HG02571 (cell line): ENCODE results near the gene KIF15.
A peak's percentile ranks its signal among the peaks of the same experiment; 100 is the strongest.

ENCODE experiments used
- ATAC-seq: cut with Tn5 transposase; IDR thresholded peaks from one replicate; pipeline ENCODE4 v1.9.1; 2021; ENCODE audit warnings: mild to moderate bottlenecking, moderate library complexity; ENCODE audit not compliant: unreplicated experiment

KIF15 gene, protein sequence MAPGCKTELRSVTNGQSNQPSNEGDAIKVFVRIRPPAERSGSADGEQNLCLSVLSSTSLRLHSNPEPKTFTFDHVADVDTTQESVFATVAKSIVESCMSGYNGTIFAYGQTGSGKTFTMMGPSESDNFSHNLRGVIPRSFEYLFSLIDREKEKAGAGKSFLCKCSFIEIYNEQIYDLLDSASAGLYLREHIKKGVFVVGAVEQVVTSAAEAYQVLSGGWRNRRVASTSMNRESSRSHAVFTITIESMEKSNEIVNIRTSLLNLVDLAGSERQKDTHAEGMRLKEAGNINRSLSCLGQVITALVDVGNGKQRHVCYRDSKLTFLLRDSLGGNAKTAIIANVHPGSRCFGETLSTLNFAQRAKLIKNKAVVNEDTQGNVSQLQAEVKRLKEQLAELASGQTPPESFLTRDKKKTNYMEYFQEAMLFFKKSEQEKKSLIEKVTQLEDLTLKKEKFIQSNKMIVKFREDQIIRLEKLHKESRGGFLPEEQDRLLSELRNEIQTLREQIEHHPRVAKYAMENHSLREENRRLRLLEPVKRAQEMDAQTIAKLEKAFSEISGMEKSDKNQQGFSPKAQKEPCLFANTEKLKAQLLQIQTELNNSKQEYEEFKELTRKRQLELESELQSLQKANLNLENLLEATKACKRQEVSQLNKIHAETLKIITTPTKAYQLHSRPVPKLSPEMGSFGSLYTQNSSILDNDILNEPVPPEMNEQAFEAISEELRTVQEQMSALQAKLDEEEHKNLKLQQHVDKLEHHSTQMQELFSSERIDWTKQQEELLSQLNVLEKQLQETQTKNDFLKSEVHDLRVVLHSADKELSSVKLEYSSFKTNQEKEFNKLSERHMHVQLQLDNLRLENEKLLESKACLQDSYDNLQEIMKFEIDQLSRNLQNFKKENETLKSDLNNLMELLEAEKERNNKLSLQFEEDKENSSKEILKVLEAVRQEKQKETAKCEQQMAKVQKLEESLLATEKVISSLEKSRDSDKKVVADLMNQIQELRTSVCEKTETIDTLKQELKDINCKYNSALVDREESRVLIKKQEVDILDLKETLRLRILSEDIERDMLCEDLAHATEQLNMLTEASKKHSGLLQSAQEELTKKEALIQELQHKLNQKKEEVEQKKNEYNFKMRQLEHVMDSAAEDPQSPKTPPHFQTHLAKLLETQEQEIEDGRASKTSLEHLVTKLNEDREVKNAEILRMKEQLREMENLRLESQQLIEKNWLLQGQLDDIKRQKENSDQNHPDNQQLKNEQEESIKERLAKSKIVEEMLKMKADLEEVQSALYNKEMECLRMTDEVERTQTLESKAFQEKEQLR (N-terminal part only)

DNA sequence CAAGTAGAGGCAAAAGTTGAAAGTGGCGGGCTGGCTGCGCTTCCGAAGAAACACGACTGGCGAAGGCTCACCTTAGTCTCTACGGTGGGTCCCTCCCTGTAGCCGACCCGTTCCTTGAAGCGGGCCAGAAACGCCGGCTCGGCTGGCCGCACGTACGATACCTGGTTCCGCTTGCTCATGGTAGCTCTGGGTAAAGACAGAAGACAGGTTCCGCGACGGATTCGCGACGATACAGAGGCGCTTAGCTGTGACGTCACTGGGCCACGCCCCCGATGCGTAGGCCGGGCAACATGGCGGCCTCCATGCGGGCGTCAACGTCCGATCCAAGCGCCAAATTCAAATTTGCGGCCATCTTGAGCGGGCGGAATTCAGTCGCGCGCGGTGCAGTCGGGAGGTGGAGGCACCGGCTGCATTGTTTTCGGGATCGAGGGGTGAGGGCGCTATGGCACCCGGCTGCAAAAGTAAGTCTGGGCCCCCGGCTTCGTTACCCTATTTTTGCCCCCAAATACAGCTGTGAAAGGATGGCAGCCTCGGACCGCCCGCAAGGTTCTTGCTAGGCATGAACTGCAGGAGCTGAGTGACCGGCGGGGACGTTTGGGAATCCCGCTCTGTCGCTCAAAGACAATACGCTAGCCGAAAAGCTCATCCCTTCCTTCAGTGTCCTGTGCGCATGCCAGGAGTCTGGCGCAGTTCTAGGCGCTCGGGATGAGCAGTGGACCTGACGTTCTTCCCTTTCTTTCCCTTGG lies at the start of gene KIF15, which contains the start of gene KIAA1143:
TSS of gene KIF15 (plus strand) at position 371 of the 746 bp plus-strand sequence. CDS start at position 443, 72 bp downstream.
TSS of gene KIAA1143 (minus strand) at position 196 of the 746 bp plus-strand sequence. CDS start at position 179, 17 bp downstream.
- peak; percentile 87 for ATAC-seq

DNA sequence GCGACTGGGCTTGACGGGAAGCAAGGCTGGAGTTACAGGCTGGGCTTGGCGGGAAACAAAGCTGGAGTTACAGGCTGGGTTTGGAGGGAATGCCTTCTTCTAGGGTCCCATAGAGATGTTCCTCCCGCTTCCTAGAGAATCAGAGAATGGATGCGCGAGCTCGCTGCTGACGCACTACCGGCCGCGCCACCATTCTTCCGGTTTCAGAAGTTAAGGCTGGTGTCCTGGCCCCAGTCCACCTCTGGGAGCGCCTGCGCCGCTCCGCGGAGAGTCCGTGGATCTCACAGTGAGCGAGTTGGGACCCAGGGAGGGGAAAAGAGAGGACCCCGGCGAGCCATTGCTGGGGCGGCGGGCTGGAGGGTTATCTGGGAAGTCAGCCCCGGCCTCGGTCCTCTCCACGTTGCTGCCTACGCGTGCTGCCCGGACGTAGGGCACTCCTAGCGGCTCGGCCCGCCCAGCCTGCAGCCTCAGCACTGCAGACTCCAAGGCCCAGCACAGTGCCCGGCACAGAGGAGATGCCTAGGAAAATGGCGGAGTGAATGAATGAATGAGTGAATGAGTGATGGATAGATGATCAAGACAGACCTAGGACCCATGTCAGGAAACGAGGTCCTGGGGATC lies 49.0 kb upstream of the KIF15 start, which contains the start of gene ZNF502:
TSS of gene ZNF502 (plus strand) at position 206 of the 621 bp plus-strand sequence. CDS start 7,602 bp downstream, outside the sequence.
- ATAC-seq: no peak

DNA sequence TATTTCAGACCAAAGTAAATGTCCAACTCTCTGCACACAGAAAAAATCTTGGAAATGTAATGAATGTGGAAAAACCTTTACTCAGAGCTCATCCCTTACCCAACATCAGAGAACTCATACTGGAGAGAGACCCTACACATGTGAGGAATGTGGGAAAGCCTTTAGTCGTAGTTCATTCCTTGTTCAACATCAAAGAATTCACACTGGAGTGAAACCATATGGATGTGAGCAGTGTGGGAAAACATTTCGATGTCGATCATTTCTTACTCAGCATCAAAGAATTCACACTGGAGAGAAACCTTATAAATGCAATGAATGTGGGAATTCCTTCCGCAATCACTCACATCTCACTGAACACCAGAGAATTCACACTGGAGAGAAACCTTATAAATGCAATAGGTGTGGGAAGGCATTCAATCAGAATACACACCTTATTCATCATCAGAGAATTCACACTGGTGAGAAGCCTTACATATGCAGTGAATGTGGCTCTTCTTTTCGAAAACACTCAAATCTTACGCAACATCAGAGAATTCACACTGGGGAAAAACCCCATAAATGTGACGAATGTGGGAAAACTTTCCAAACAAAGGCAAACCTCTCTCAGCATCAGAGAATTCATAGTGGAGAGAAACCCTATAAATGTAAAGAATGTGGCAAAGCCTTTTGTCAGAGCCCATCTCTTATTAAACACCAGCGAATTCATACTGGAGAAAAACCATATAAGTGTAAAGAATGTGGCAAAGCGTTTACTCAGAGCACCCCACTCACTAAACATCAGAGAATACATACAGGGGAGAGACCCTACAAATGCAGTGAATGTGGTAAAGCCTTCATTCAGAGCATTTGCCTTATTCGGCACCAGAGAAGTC lies 40.1 kb upstream of the KIF15 start:
- no peak for ATAC-seq

DNA sequence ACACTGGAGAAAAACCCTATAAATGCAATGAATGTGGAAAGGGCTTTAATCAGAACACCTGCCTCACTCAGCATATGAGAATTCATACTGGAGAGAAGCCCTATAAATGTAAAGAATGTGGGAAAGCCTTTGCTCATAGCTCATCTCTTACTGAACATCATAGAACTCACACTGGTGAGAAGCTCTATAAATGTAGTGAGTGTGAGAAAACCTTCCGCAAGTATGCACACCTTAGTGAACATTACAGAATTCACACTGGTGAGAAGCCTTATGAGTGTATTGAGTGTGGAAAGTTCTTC lies 39.5 kb upstream of the KIF15 start:
- no peak for ATAC-seq

DNA sequence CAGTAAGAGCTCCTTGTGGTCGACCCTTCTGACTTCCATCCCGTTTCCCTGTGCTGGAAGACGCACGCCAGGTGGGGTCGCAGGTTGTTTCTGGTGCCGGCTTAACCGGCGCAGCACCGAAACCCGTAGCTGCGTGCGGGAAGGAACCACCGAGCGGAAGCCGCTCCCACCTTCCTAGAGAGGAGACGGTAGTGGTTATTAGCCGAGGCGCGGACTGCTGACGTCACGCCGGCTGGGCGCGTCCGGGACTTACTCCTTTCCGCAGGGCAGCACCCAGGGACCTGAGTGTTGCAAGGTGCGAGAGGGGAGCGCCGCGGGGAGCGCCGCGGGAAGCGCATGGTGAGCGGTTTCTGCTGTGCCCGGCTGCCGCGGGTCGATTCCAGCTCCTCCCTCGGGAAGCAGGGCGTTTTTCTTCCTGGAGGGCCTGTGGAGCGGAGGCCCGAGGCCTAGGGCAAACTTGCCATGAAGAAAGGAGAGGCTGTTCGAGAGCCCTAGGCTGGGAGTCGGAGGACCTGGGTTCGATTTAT lies 32.1 kb upstream of the KIF15 start, which contains the start of gene ZNF501:
TSS of gene ZNF501 (plus strand) at position 252 of the 527 bp plus-strand sequence. CDS start 4,787 bp downstream, outside the sequence.
- ATAC-seq: peak; percentile 82

DNA sequence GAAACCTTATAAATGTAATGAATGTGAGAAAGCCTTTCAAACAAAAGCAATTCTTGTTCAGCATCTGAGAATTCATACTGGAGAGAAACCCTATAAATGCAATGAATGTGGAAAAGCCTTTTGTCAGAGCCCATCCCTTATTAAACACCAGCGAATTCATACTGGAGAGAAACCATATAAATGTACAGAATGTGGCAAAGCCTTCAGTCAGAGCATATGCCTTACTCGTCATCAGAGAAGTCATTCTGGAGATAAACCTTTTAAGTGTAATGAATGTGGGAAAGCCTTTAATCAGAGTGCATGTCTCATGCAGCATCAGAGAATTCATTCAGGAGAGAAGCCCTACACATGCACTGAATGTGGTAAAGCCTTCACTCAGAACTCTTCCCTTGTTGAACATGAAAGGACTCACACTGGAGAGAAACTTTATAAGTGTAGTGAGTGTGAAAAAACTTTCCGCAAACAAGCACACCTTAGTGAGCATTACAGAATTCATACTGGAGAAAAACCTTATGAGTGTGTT lies 26.9 kb upstream of the KIF15 start:
- no peak for ATAC-seq

DNA sequence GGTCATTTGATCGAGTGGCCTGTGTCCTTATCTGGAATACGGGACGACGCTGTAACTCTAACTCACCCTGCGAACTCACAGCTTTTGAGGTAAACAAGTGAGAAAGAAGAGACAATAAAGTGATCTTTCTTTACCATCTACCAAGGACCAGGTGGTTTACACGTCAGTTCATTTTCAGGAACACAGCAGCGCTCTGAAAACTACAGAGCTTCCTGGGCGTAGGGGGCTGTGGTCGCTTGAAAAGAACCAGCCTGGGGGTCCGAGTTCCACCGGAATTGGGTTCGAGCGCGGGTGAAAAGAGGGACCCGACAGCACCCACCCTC lies 532 bp upstream of the KIF15 start:
- ATAC-seq: no peak

DNA sequence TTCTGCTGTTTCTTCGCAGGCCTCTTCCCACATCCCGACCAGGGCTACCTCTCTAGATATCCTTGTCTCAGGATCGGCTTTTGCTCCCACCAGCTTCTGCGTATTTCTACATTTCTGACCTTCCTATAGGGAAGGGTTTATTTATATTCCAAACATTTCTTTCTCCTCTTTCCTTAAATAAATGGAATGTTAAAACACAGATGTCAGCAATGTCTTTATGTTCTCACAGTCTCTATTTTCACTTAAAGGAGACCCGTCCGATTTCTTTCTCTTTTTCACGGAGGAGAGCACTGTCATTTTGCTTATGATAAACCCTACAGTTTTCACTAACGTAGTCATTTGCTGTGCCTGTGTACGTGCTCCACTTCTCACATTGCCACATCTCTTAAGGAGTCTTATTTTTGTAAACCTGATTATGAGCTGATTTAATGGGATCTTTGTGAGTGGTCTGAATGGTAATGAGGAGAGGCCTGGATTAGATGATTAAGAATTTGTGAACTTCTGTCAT lies 630 bp downstream of the KIF15 start:
- ATAC-seq: no peak

DNA sequence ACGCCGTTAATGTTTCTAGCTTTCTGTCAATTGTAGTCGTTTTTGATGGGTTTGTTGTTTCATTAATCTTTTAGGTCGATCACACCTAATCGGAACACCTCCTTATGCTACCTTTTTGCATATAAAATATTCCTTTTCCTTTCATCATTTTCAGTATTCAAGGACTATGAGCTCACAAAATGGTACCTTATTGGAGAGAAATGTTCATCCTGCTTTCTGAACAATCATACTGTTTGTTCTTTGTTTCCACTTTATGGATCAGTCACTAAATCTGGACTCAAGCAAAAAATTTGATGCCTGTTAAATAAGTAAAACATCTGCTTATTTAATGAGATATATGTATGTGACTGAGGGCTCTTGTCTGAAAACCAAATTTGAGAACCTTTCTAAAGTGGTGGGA lies 1.1 kb downstream of the KIF15 start:
- no peak for ATAC-seq

DNA sequence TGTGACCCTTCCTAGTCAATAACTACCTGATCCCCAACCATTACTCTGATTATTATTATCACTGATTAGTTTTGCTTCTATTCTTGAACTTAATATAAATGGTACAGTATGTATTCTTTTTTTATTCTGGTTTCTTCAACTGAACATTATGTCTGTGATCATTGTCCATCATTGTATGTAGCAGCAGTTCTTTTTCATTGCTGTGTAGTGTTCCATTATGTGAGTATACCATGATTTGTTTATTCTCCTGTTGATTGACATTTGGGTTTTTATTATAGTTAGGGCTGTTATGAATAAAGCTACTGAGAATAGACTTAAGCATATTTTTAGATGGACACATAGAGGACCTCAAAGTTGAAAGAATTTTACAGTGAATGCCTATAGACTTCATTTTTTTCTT lies 2.7 kb downstream of the KIF15 start:
- ATAC-seq: no peak

DNA sequence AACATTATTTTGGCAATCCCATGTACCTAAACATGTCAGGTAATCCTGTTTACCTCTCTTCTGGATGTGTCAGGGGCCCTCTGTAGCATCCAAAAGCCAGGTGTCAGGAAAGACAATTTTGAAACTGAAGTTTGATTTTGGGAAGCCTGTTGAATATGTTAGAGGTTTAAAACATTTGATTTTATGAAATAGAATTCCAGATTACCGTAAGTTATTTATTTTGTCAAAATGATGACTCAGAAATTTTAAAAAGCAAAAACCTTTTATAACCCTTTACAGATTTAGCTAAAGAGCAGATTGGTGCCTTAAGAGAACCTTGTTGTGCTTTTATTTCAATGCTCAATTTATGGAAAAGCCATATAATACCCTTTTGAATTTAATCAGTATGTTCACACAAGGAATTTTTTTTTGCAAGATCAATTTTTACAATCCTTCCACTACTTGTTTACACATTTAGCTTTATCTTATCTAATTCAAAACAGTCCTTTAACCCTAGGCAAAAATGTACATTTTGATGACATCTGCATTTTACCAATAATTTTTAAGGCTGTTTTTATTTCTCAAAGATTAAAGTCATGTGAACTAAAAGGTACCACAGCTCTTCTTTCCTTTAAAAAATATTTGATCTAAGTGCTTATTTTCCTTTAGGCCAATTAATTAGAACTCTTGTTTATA lies 10.0 kb downstream of the KIF15 start:
- no peak for ATAC-seq

DNA sequence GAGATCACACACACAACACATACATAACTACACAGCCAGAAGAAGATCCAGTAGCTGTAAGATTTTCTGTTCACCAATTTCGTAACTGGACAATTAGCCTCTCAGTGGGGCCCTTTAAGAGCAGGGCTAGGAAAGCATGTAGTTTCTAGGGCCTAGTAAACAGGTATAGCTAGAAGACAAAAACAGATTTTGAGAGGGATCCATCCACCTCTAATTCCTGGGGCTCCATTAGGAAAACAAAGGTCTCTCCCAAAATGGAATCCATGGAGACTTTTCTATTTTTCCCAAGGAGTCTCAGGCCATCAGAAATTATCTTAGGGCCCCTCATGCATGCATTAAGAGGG lies 10.5 kb downstream of the KIF15 start:
- ATAC-seq: no peak

DNA sequence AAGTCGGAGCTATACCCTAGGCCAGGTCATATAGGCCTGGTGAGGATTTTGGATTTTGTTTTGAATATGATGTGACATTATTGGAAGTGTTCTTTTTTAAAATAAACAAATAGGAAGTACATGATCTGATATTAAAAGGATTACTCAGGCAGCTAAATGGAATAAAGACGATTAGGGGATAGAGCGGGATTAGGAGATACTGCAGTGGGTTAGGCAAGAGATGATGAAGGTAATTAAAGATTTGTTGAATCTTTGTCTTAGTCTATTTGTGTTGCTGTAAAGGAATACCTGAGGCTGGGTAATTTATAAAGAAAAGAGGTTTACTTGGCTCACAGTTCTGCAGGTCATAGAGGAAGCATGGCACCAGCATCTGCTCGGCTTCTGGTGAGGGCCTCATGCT lies 21.3 kb downstream of the KIF15 start:
- no peak for ATAC-seq

DNA sequence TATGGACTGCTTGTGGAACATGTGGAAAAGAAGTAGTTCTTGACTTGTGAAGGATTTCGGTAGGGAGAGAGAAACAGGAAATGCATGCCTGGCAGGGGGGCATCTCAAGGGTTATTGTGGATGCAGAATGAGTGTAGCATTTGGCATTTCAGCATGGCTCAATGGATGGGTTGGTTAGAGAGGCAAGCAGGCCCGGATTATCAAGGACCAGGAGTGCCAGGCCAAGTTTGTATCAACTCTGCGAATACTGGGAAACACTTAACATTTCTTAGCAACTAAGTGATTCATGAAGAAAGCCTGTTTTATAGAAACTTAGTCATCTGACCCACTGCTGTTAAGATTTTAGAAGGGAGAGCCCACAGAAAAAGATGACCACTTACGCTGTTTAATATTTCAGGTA lies 33.6 kb downstream of the KIF15 start:
- ATAC-seq: no peak

DNA sequence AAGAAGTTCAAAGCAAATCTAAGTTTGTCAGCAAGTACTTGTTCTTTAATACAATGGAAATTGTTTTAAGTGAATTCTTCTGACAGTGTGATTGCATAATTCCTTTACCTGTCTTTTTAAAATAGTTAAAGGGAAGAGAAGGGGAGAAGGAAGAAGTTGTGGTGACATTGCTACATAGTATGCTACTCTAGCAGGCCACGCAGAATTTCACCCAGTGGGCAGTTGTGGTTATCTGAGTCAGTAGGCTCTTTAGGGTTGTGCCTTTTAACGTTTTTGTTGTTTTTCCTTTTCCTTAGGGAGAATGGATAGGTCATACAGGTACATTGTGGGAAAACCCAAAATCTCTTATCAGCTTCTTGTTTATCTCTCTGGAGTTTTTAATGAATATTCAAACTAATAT lies 40.4 kb downstream of the KIF15 start:
- no peak for ATAC-seq

DNA sequence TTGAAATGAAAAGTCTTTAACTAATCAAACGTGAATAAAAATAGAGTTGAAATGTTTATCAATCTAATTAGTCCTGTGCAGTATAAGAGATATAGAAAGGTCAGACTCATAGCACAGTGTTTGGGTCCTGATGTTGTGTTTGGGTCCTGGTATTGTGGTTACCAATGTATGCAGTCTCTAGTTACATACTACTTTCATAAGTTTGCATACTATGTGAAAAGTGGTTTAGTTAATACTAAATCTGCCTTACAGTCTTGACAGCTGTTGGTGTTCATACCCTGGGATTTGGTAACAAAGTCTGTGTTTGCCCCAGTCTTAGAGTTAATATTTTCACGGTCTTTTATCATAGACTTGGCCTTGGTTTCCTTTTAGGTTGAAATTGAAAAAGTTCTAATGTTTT lies 41.7 kb downstream of the KIF15 start:
- no peak for ATAC-seq

DNA sequence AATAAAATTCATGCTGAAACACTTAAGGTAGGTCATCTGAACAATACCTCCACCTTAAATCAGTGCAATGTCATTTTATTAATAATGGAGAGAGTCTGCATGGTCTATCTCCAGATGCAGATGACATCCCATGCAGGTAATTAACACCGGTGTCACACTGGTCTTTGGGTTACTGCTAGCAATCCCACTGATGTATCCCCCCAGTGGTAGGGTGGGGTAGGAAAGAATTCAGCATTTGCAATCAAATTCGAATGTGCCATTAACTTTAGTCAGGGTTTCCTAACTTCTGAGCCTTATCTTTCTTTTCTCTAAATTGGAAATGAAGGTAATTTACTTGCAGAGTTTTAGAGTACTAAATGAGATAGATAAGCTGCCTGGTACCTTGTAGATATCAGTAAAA lies 44.4 kb downstream of the KIF15 start:
- no peak for ATAC-seq

DNA sequence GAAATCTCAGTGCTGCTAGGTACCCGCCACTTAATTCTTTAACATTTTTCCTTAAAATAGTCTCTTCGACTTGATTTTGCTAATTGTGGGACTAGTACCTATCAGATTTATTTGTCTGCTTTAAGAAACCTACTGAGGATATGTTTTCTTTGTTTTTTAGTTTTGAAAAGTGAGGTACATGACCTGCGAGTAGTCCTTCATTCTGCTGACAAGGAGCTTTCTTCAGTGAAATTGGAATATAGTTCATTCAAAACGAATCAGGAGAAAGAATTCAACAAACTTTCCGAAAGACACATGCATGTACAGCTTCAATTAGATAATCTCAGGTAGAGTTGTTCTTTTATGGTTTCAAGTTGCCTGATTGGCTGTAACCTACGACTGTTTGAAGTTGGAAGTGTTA lies 53.2 kb downstream of the KIF15 start:
- ATAC-seq: no peak
